HepG2 (cell line): ENCODE measurements around the gene ENO3. TPM values are rescaled to one million over a fixed set of nuclear protein-coding genes. Genes with fewer than 3 reads are reported as not detected.
A peak's percentile ranks its signal among the peaks of the same experiment; 100 is the strongest.

Source experiments
- DPF2 ChIP-seq: sonication (generic); formaldehyde crosslinking; IDR thresholded peaks from 2 replicates; pipeline ENCODE4 v1.4.0; 2020; ENCODE audit warnings: mild to moderate bottlenecking, low read depth, missing genetic modification reagents, borderline replicate concordance
- FLYWCH1 ChIP-seq: sonication (generic); formaldehyde crosslinking; IDR thresholded peaks from 2 replicates; pipeline ENCODE4 v1.8.1; 2023; ENCODE audit warnings: mild to moderate bottlenecking, missing genetic modification reagents
- GABPB1 ChIP-seq: IDR thresholded peaks from 2 replicates; pipeline ENCODE4 v1.6.1; 2016; ENCODE audit warnings: mild to moderate bottlenecking, missing genetic modification reagents, moderate library complexity, missing compliant biosample characterization
- HES4 ChIP-seq: sonication (generic); formaldehyde crosslinking; IDR thresholded peaks from 2 replicates; pipeline ENCODE4 v1.9.0; 2021; ENCODE audit warnings: mild to moderate bottlenecking, missing genetic modification reagents, borderline replicate concordance
- KLF11 ChIP-seq: IDR thresholded peaks from 2 replicates; pipeline ENCODE4 v1.6.1; 2016; ENCODE audit warnings: missing compliant biosample characterization
- RAD21 ChIP-seq: fragments of 450-650 bp; formaldehyde crosslinking; IDR thresholded peaks from 2 replicates; pipeline ENCODE4 v1.5.0; 2020; ENCODE audit warnings: mild to moderate bottlenecking
- TERF1 ChIP-seq: sonication (generic); formaldehyde crosslinking; IDR thresholded peaks from 2 replicates; pipeline ENCODE4 v1.8.0; 2022; ENCODE audit warnings: mild to moderate bottlenecking, missing genetic modification reagents, moderate library complexity
- ZNF547 ChIP-seq: sonication (generic); formaldehyde crosslinking; IDR thresholded peaks from 2 replicates; pipeline ENCODE4 v1.5.1; 2020; ENCODE audit warnings: mild to moderate bottlenecking, missing genetic modification reagents
- ZNF766 ChIP-seq: sonication (generic); formaldehyde crosslinking; IDR thresholded peaks from 2 replicates; pipeline ENCODE4 v1.5.0; 2020; ENCODE audit warnings: missing genetic modification reagents, borderline replicate concordance
- polyA plus RNA-seq, 8 experiments: library from polyadenylated mRNA; depleted of rRNA in 3 of 8; stranded (reverse) in 7 of 8; unstranded in 1 of 8; fragments of >200 nt; fragmentation: Illumina TruSeq in 4 of 8; extraction: Trizol in 4 of 8; gene quantifications; 2 replicates each; pipeline versions ENCODE4 v1.2.1 to v1.2.3, GENCODE V29; 2011 to 2016; ENCODE audit warnings: low read depth in 4 of 8, missing spikeins in 1 of 8, mixed read lengths in 1 of 8; ENCODE audit not compliant: insufficient read depth in 1 of 8
- total RNA-seq, 5 experiments: library from RNA; depleted of rRNA; stranded (reverse); fragments of >200 nt; fragmentation: Illumina TruSeq; extraction: Trizol; gene quantifications; 2 replicates each; pipeline ENCODE4 v1.2.3, GENCODE V29; 2016; ENCODE audit warnings: low read depth in 1 of 5
- TF ChIP-seq, protein P1 (sequence below): sonication (generic); formaldehyde crosslinking; IDR thresholded peaks from 2 replicates; pipeline ENCODE4 v1.4.0; 2020; ENCODE audit warnings: mild to moderate bottlenecking, missing genetic modification reagents
- TF ChIP-seq, protein P2 (sequence below): sonication (generic); formaldehyde crosslinking; IDR thresholded peaks from 2 replicates; pipeline ENCODE4 v1.4.0; 2020; ENCODE audit warnings: mild to moderate bottlenecking, low read depth, missing genetic modification reagents
- TF ChIP-seq, protein P3 (sequence below): sonication (generic); formaldehyde crosslinking; IDR thresholded peaks from 2 replicates; pipeline ENCODE4 v1.5.1; 2020; ENCODE audit warnings: missing genetic modification reagents, mild to moderate bottlenecking, borderline replicate concordance
- TF ChIP-seq, protein P4 (sequence below): sonication (generic); formaldehyde crosslinking; IDR thresholded peaks from 2 replicates; pipeline ENCODE4 v1.5.0; 2020; ENCODE audit warnings: missing genetic modification reagents
- TF ChIP-seq, protein P5 (sequence below): sonication (generic); formaldehyde crosslinking; IDR thresholded peaks from 2 replicates; pipeline ENCODE4 v1.4.0; 2020; ENCODE audit warnings: missing genetic modification reagents

The ENO3 gene
- total and polyA plus RNA-seq, 2 of the 13 experiments (the other 11 are each of a cell fraction or from before 2014, with no cell fraction given), result 59.8 to 69.8 TPM

DNA sequence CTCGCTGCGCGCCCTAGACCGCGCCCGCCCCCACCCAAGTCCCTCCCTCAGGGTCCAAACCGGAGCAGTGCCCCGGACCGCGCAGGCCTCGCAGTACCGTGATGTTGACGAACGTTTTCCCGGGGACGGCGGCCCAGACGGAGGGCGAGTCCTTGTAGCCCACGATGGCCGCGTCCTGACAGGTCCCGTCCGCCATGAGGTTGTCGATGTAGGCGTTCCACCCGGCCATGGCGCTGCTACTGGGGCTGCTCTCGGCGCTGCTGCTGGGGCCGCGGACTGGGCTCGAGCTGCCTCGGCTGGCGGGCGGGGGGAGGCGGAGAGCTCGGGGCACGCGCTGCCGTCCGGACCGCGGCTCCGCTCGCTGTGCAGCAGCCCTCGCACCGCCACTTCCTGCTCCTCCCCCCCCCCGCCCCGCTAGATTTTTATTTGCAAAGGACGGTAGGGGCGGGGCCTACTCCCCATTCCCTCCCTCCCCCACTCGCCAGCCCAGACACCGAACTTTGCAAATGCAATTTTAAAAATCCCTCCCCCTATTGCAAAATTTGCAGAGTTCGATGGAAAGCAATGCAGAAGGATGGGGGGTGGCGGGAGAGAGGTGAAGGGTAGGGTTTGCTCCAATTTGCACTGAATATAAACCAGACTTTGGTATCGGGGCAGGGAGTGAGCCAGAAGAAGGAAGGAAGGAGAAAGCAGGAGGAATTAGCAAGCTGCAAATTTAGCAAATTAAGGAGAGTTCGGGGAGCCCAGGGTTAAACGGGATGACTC lies 2.6 kb upstream of the ENO3 start, which contains the start of gene PFN1 (continued):
- TF ChIP-seq, protein P1, sequence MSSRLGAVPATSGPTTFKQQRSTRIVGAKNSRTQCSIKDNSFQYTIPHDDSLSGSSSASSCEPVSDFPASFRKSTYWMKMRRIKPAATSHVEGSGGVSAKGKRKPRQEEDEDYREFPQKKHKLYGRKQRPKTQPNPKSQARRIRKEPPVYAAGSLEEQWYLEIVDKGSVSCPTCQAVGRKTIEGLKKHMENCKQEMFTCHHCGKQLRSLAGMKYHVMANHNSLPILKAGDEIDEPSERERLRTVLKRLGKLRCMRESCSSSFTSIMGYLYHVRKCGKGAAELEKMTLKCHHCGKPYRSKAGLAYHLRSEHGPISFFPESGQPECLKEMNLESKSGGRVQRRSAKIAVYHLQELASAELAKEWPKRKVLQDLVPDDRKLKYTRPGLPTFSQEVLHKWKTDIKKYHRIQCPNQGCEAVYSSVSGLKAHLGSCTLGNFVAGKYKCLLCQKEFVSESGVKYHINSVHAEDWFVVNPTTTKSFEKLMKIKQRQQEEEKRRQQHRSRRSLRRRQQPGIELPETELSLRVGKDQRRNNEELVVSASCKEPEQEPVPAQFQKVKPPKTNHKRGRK, result peak; percentile 4; the same call in 1 of the 2 replicates
- TF ChIP-seq, protein P2, sequence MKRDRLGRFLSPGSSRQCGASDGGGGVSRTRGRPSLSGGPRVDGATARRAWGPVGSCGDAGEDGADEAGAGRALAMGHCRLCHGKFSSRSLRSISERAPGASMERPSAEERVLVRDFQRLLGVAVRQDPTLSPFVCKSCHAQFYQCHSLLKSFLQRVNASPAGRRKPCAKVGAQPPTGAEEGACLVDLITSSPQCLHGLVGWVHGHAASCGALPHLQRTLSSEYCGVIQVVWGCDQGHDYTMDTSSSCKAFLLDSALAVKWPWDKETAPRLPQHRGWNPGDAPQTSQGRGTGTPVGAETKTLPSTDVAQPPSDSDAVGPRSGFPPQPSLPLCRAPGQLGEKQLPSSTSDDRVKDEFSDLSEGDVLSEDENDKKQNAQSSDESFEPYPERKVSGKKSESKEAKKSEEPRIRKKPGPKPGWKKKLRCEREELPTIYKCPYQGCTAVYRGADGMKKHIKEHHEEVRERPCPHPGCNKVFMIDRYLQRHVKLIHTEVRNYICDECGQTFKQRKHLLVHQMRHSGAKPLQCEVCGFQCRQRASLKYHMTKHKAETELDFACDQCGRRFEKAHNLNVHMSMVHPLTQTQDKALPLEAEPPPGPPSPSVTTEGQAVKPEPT (CRISPR knock-in tag), result peak; percentile 25; the same call in 1 of the 2 replicates
- no peak for TF ChIP-seq TERF1 (CRISPR knock-in tag)
- peak; percentile 65; the same call in 1 of the 2 replicates for TF ChIP-seq ZNF766 (CRISPR knock-in tag)
- TF ChIP-seq RAD21 (CRISPR knock-in tag), result no peak
- TF ChIP-seq, protein P3, sequence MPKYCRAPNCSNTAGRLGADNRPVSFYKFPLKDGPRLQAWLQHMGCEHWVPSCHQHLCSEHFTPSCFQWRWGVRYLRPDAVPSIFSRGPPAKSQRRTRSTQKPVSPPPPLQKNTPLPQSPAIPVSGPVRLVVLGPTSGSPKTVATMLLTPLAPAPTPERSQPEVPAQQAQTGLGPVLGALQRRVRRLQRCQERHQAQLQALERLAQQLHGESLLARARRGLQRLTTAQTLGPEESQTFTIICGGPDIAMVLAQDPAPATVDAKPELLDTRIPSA, result 0 out of 2 replicates have a peak, but pooled peaks have one; percentile 44
- peak; percentile 54; the same call in 1 of the 2 replicates for TF ChIP-seq HES4
- TF ChIP-seq, protein P4, sequence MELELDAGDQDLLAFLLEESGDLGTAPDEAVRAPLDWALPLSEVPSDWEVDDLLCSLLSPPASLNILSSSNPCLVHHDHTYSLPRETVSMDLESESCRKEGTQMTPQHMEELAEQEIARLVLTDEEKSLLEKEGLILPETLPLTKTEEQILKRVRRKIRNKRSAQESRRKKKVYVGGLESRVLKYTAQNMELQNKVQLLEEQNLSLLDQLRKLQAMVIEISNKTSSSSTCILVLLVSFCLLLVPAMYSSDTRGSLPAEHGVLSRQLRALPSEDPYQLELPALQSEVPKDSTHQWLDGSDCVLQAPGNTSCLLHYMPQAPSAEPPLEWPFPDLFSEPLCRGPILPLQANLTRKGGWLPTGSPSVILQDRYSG (CRISPR knock-in tag), result 0 out of 2 replicates have a peak, but pooled peaks have one; percentile 38
- no peak for TF ChIP-seq DPF2 (CRISPR knock-in tag)
- no peak for TF ChIP-seq FLYWCH1
- TF ChIP-seq, protein P5, sequence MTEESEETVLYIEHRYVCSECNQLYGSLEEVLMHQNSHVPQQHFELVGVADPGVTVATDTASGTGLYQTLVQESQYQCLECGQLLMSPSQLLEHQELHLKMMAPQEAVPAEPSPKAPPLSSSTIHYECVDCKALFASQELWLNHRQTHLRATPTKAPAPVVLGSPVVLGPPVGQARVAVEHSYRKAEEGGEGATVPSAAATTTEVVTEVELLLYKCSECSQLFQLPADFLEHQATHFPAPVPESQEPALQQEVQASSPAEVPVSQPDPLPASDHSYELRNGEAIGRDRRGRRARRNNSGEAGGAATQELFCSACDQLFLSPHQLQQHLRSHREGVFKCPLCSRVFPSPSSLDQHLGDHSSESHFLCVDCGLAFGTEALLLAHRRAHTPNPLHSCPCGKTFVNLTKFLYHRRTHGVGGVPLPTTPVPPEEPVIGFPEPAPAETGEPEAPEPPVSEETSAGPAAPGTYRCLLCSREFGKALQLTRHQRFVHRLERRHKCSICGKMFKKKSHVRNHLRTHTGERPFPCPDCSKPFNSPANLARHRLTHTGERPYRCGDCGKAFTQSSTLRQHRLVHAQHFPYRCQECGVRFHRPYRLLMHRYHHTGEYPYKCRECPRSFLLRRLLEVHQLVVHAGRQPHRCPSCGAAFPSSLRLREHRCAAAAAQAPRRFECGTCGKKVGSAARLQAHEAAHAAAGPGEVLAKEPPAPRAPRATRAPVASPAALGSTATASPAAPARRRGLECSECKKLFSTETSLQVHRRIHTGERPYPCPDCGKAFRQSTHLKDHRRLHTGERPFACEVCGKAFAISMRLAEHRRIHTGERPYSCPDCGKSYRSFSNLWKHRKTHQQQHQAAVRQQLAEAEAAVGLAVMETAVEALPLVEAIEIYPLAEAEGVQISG (CRISPR knock-in tag), result 0 out of 2 replicates have a peak, but pooled peaks have one; percentile 42
- TF ChIP-seq GABPB1, result peak; percentile 53; the same call in 1 of the 2 replicates
- no peak for TF ChIP-seq KLF11 (CRISPR knock-in tag)
- TF ChIP-seq ZNF547 (CRISPR knock-in tag), result 0 out of 2 replicates have a peak, but pooled peaks have one; percentile 8
